Measurements from ENCODE around the gene POM121L2.
A peak's percentile ranks its signal among the peaks of the same experiment; 100 is the strongest.

DNA sequence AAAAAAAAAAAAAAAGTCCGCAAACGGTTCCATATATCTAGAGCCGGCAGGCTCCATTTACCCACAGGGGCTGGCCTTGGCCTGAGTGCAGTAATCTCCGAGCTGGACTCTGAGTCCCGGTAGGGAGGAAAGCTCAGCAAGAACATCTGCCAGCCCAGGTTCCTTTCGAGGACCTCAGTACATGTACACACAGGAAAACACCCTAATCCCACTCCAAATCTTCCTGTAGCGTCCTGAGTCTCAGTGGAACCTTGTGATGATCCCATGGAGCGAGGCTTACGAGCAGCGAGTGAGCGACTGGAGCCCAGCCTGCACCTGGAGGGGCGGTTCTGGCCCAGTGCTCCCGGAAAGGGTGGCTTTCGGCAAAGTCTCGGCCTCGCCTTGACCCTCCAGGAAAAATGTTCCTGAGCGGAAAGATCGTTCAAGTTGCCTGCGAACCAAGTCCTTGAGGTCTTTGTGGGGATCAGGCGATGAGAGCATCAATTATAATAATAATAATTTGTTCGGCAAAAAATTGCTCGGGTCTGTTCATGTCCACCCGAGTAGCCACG lies 32.5 kb downstream of the POM121L2 start:
- no peak for TF ChIP-seq HDAC6 (IDR thresholded peaks at IDR 0.05; ENCODE audit: low read depth, low read length)
- no peak for TF ChIP-seq ZC3H13 (CRISPR knock-in tag; IDR thresholded peaks at IDR 0.05)
- TF ChIP-seq ZBTB21 (CRISPR knock-in tag; IDR thresholded peaks at IDR 0.05): no peak
- TF ChIP-seq ZNF331 (CRISPR knock-in tag; IDR thresholded peaks at IDR 0.05): no peak
- TF ChIP-seq MEIS2 (CRISPR knock-in tag; IDR thresholded peaks at IDR 0.05): no peak
- TF ChIP-seq CEBPB (IDR thresholded peaks at IDR 0.05; ENCODE audit: borderline replicate concordance, low read depth, low read length): no peak
- 0 out of 2 replicates have a peak, but pooled peaks have one; percentile 66 for TF ChIP-seq ZNF782 (CRISPR knock-in tag; IDR thresholded peaks at IDR 0.05; ENCODE audit: borderline replicate concordance)
- no peak for TF ChIP-seq PHF21A (CRISPR knock-in tag; IDR thresholded peaks at IDR 0.05)
- TF ChIP-seq, protein P1, sequence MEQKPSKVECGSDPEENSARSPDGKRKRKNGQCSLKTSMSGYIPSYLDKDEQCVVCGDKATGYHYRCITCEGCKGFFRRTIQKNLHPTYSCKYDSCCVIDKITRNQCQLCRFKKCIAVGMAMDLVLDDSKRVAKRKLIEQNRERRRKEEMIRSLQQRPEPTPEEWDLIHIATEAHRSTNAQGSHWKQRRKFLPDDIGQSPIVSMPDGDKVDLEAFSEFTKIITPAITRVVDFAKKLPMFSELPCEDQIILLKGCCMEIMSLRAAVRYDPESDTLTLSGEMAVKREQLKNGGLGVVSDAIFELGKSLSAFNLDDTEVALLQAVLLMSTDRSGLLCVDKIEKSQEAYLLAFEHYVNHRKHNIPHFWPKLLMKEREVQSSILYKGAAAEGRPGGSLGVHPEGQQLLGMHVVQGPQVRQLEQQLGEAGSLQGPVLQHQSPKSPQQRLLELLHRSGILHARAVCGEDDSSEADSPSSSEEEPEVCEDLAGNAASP (CRISPR knock-in tag; IDR thresholded peaks at IDR 0.05; ENCODE audit: borderline replicate concordance): no peak
- TF ChIP-seq CEBPZ (IDR thresholded peaks at IDR 0.05; ENCODE audit: low read length): no peak
- TF ChIP-seq, protein P2, sequence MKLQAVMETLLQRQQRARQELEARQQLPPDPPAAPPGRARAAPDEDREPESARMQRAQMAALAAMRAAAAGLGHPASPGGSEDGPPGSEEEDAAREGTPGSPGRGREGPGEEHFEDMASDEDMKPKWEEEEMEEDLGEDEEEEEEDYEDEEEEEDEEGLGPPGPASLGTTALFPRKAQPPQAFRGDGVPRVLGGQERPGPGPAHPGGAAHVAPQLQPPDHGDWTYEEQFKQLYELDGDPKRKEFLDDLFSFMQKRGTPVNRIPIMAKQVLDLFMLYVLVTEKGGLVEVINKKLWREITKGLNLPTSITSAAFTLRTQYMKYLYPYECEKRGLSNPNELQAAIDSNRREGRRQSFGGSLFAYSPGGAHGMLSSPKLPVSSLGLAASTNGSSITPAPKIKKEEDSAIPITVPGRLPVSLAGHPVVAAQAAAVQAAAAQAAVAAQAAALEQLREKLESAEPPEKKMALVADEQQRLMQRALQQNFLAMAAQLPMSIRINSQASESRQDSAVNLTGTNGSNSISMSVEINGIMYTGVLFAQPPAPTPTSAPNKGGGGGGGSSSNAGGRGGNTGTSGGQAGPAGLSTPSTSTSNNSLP (IDR thresholded peaks at IDR 0.05; ENCODE audit: low read depth, low read length): no peak

All from HepG2 (cell line).